Measurements from ENCODE around the gene PROB1. TPM values are rescaled to one million over a fixed set of nuclear protein-coding genes. Genes with fewer than 3 reads are reported as not detected.

The PROB1 gene
- total RNA-seq, 1 donor from 2014 or later, result 3.0 TPM

Other genes with a start within 250 kb of the PROB1 start
- gene SIL1, start 196.7 kb downstream of the PROB1 start, total RNA-seq, result 76.7 TPM
- gene MATR3, start 101.4 kb downstream of the PROB1 start, total RNA-seq, result 161 TPM
- gene PAIP2, start 53.2 kb downstream of the PROB1 start, total RNA-seq, result 73.3 TPM
- gene SLC23A1, start 11.8 kb downstream of the PROB1 start, total RNA-seq, result 17.0 TPM
- gene MZB1, start 5.2 kb downstream of the PROB1 start, total RNA-seq, result 1.1 TPM
- 7.3 TPM for gene SPATA24, start 9.0 kb upstream of the PROB1 start, total RNA-seq
- 14.6 TPM for gene DNAJC18, start 44.4 kb upstream of the PROB1 start, total RNA-seq
- gene ECSCR, start 67.6 kb upstream of the PROB1 start, total RNA-seq, result 9.4 TPM
- 0.17 TPM for gene SMIM33, start 75.9 kb upstream of the PROB1 start, total RNA-seq
- gene STING1, start 87.7 kb upstream of the PROB1 start, total RNA-seq, result 35.3 TPM
- gene UBE2D2, start 166.2 kb upstream of the PROB1 start, total RNA-seq, result 101 TPM